Inflammatory macrophage (primary cell): ENCODE measurements around the gene HIRIP3.
A peak's percentile ranks its signal among the peaks of the same experiment; 100 is the strongest.
"Not testable (repeated sequence)": the region's sequence is repeated elsewhere in the genome, so short reads cannot be mapped to it uniquely, and the experiment has no call there.

Experiments
- DNase-seq, 2 donors: peaks; one replicate each; pipeline ENCODE4 v3.0.0-alpha.2; 2020 to 2022

HIRIP3 gene

DNA sequence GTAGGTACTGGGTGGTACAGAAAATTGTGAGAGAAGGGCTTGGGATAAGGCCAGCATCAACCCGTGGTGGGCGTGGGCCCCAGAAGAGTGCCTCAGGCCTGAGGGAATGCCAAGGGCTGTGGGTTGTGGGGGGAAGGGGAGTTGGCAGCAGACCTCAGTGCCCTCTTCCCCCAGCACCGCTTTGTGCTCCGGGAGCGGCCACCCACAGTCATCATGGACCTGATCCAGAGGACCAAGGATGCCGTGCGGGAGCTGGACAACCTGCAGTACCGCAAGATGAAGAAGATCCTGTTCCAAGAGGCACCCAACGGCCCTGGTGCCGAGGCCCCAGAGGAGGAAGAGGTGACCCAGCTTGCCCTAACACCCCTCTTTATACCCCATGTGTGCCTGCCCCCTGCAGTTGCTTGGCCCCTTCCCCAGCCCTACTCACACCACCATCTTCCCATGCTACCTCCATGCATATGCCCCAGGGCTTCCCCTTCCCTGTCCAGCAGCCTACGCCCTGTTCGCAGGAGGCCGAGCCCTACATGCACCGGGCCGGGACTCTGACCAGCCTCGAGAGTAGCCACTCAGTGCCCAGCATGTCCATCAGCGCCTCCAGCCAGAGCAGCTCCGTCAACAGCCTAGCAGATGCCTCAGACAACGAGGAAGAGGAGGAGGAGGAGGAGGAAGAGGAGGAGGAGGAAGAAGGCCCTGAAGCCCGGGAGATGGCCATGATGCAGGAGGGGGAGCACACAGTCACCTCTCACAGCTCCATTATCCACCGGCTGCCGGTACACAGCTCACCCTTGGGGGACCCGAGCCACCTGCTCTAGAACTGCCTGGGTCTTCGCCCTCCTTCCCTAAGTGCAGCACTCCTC is 12.6 kb downstream of the HIRIP3 start:
- DNase-seq = no peak

DNA sequence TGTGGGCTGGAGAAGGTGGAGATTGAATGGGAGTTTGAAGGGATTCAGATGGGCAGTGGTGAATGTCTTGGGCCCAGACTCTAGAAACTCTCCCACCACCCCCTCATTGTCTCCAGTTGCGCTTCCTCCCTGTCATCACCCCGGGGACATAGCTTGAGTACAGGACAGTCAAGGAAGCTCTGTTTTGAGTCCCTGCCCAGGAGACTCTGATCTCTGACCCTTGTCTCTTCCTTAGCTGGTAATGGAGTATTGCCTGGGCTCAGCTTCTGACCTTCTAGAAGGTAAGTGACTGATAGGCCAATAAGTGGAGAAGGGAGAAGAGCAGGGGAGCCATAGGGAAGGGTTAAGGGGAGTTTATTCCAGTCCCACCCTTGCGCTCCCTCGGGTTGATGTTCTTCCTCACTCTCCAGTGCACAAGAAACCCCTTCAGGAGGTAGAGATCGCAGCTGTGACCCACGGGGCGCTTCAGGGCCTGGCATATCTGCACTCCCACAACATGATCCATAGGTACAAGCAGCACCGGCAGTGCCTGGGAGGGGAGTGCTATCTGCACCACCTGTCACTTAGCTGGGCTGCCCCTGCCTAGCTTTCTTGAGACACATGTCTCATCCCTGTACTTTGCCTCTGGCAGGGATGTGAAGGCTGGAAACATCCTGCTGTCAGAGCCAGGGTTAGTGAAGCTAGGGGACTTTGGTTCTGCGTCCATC is 16.7 kb downstream of the HIRIP3 start:
- no peak for DNase-seq

DNA sequence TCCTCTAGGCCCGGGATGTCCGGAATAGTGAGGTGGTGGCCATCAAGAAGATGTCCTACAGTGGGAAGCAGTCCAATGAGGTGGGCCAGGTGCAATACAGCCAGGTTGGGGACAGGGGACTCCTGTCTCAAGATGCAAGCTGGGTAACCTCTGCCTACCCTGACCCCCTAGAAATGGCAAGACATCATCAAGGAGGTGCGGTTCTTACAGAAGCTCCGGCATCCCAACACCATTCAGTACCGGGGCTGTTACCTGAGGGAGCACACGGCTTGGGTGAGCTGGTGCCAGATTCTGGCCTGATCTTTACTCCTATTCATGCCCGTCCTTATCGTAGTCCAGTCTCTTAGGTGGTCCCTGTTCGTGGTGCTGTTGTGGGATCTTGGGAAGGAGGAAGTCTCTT is 17.3 kb downstream of the HIRIP3 start:
- DNase-seq = no peak

DNA sequence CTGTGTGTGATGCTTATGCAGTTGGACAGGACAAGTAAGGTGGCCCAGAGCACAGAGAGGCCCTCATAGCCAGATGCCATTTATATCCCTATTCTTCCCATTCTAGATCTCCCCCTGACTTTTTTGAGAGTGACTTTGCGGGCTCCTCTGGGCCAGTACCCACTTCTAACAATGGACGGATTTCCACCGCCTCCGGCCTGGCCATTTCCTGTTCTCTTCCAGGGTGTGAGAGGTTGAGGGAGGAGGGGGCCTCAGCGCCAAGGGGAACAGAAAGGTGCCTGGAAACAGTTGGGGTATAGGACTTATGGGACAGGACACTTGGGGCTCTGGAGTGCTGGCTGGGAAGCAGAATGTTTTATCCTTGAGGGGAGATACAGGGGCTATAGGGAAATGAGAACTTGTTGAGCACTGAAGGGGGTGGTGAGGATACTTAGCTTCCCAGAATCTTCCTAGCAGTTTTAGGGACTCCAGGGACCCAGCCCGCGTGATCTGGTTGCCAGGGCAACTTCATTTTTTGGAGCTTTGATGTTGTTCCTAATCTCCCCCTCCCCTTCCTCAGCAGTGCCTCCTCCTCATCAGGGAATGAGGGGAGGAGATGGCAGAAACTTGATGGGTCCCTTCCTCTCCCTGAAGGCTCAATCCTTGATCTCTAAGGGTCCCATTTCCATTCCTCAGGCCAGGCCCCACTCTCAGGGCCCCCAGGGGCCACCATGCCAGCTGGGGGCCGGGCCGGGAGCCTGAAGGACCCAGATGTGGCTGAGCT is 18.2 kb downstream of the HIRIP3 start:
- DNase-seq = no peak

DNA sequence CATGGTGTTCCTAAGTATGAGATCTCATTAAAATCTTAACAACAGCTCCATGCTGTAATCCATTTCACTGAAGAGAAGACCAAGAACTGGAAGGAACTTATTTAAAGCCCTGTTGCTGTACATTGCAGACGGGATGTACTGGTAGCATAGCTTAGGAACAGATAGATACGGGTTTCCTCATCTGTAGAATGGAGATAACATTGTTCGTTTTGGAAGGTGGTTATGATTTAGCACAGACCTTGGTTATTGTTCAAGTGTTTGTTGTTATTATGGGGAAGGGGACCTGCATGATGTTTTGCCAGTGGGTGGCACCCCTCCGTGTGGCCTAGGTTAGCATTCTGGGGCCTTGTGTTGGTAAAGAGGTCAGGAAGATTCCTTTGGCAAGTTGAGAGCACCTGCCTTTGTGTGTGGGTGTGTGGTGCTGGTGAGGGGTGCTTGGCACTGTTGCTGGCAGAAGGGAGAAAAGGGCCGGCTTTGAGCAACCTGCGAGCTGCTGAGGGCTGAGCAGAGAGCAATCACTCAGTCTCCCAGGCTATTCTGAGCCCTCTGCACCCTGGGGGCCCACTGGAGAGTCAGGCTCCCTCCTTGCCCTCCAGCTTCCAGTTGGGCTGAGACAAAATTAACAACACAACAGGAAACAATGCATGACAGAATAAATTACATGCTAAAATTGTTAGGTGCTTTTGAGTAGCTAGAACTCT is 19.5 kb downstream of the HIRIP3 start:
- no peak for DNase-seq

DNA sequence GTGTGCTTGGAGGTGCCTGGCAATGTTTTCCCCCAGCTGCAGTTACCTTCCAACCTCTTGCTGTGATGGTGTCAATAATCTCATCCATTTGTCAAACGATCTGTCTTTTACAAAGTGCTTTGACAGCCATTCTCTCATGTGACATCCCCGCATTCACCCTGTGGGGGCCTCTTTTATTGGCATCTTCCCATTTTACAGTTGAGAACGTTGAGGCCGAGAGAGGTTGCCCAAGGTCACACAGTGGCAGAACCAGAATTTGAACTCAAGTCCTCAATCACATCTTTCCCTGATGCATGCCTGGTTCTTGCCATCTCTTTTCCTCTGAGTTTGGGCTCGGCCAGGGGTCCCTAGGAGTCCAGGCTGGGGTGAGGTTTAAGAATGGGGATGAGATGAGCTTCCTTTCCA is 20.3 kb downstream of the HIRIP3 start:
- DNase-seq = no peak

DNA sequence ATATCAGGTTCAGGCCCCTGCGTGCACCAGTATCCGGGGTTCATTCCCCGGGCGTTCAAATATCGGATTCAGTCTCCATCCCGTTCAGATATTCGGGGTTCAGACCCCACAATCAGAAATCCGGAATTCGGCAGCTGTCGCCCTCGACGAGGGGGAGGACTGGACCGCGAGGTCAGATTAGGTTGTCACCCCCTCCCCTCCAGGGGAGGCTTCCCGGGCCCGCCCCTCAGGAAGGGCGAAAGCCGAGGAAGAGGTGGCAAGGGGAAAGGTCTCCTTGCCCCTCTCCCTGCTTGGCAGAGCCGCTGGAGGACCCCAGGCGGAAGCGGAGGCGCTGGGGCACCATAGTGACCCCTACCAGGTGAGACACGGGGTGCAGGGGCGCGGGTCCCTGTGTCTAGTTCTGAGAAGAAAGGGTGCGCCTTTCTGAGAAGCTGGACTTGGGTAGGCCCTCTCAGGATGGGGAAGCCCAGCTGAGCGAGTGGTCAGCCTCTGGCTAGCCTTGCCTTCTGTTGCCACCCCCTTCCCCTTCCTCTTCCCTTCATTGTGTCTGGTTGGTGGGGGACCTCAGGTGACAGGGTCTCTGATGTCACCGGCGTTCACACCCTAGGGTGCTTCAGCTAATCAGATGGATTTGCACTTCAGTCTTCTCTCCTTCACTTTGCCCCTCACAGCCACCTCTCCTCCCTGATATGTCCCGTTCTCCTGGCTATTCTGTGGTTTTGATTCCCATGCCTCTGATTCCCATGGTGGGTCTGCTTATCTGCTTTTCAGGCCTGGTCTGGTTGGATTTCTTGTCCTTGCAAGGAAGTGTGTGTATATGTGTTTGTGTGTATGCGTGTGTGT is 20.9 kb downstream of the HIRIP3 start:
- peak; percentile 67 to 75 for DNase-seq

DNA sequence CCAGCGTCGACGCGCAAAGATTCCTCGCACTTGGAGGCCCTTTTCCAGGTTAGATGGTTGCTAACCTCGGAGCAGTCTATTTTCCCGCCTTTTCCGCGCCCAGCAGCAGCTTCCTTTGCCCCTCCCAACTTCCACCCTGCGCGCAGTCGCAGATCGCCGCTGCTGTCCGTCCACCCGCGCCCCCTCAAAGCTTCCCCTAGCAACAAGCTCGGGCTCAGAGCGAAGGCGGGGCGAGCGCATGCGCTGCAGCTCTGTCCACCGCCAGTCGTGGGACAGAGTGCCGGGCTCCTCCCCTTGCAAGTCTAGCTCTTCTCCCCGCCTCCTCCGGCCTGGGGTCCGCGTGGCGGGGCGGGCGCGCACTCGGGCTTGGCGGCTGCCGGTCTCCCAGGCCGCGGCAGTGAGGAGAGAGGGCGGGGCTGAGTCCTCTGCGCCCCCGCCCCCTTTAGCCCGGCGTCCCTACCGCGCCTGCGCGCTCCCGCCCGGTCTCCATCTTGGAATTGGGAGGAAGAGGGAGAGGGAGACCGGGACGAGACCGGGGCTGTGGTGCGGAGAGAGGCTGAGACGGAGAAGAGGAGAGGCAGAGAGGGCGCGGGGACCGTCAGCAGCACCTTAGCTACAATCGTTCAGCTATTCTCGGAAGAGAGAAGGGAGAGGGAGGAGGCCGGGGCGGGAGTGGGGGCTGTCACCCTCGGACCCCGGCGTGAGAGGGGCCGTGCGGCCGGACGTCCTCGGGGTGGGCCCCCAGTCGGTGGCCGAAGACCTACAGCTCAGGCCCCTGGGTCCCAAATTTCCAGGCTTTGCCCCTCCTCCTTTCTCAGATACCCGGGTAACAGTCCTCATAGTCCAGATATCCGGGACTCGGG is 21.8 kb downstream of the HIRIP3 start, which contains the start of gene TAOK2:
TSS of gene TAOK2 (plus strand) at position 485 of the 863 bp plus-strand sequence. CDS start 3,905 bp downstream, outside the sequence.
- DNase-seq = peak; percentile 99

DNA sequence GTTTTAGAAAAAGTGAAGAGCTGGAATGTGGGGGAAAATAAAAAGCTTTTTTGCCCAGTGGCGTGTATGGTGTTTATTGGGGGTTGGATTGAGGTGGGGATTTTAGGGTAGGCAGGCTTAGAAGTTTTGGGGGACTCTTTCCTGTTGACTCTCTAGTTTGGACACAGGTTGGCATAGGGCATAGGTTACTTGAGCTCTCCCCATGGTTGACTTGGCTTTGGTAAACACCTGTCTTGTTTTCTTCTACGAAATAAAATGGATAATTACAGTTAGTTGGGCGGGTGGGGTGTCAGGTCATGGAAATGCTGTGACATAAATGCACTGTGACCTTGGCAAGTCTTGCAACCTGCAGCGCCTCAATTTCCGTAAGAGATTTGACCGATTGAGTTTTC is 22.4 kb downstream of the HIRIP3 start:
- no peak for DNase-seq

DNA sequence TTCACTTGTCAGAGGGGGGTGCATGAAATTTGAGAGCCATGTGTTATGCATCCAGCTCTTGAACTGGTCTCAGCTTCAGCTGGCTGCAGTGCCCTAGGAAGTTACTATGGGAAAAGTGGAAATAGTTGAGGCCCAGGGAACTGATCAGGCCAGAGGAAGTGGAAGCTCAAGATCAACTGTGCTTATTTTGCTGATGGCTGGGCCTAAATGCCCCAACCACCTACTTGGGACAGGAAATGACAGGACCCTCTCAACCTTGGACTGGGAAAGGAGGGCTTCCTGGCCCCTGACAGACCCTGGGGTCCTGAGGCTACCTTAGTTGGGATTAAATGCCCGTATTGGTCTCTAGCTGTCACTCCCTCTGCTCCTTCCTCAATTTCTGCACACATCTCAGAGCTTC is 22.9 kb downstream of the HIRIP3 start:
- no peak for DNase-seq

DNA sequence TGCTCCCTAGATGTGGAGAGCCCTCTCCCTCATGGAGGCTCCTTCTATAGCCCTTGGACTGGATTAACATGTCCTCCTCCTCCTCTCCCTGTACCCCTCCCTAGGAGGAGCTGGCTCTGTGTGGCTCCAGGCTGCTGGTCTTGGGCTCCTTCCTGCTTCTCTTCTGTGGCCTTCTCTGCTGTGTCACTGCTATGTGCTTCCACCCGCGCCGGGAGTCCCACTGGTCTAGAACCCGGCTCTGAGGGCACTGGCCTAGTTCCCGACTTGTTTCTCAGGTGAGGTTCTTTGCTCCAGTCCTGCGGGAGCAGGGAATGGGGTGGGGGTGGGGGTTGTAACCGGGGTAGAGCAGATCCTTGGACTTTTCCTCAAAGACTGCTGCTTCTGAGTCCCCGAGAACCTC is 24.1 kb downstream of the HIRIP3 start:
- DNase-seq = no peak

DNA sequence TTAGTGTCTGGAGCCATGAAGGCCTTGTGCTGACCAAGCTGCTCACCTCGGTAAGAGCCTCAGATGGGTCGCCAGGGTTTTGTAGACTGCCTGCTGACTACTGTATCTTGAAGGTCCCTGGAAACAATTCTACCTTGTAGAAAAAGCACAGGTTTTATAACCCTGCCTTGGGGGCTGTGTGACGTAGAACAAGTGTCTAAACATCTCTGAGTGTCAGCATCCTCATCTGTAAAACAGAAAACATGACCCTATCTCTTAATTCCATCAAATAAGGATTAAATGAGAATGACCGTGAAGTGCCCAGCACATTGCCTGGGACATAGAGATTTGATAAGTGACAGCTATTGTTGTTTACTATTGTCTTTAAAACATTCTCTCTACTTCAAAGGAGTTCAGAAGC is 27.2 kb downstream of the HIRIP3 start:
- no peak for DNase-seq

DNA sequence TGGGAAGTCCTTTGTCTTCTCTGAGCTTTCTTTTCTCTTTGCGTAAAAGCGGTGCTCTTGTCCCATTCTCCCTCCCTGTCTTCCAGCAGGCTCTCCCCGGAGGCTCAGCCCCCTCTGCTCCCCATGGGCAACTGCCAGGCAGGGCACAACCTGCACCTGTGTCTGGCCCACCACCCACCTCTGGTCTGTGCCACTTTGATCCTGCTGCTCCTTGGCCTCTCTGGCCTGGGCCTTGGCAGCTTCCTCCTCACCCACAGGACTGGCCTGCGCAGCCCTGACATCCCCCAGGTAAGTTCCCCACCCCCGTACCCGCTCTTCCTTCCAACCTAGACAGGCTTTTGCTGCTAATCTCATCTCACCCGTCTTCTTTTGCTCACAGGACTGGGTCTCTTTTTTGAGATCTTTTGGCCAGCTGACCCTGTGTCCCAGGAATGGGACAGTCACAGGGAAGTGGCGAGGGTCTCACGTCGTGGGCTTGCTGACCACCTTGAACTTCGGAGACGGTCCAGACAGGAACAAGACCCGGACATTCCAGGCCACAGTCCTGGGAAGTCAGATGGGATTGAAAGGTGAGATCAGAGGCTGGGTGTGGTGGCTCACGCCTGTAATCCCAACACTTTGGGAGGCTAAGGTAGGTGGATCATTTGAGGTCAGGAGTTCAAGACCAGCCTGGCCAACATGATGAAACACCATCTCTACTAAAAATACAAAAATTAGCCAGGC is 32.2 kb downstream of the HIRIP3 start:
- no peak for DNase-seq

DNA sequence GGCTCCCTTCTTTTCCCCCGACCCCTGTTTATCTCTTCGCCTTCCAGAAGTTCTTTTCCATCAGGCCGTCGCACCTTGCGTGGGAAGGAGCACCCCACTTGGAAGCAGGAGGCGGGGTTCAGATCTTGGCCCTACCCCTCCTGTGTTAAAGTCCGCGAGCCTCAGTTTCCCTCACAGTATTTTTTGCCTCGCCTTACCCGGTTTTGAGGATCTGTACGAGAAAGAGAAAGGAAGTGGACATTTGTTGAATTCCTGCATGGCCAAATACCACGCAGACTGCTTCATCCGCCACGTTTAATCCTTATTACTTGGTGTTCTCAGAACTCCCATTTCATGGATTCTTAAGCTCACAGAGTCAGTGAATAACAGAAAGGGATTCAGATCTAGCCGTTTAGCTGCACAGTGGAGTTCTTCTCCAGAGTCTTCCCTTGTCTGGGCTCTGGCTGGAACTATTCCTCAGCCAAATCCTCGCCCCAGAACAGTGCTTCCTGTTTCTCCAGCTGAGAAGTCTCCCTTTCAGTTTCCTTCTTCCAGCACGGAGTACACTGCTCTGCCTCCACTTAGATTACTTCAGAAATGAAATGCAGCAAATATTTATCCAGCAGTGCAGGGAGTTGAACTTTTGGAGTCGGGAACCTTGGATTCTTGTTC is 32.9 kb downstream of the HIRIP3 start:
- DNase-seq = peak; percentile 61 to 71

DNA sequence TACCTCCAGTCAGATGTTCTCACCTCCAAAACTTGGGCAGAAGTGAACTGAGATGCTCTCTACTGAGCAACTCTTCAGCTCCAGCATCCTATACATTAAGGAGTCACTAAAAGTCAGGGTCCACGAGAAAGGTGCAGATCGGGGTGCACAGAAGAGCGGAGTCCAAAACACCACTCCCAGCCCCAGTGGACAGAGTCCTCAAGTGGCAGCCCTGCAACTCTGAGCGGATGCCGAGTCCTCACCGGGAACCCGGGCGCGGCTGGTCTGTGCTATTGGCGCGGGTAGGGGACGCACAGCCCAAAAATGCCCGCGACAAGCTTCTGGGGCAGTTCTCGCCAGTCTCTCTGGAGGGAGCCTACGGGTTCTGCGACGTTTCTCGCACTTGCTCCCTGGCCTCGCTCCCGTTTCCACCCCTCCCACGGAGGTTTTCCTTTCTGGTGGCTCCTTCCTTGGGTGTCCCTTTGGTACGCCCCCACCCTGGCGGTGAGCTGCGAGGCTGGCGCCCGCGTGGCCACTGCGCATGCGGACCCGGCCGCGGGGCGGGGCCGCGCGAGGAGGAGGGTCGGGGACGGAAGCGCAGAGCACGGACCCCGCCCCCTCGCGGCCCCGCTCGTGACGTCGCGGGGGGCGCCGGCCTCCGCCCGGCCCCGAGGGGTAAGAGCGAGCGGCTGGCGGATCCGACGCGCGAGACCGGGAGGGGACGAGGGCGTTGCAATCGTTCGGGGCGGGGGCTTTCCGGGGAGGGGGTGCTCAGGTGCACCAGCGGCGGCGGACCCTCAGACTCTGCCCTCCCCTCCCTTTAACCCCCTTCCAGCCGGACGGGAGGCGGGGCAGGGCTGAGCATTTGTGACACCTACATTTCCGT is 33.7 kb downstream of the HIRIP3 start, which contains the start of gene TMEM219:
TSS of gene TMEM219 (plus strand) at position 601 of the 865 bp plus-strand sequence. CDS start 1,065 bp downstream, outside the sequence.
- DNase-seq = peak; percentile 95 to 96

DNA sequence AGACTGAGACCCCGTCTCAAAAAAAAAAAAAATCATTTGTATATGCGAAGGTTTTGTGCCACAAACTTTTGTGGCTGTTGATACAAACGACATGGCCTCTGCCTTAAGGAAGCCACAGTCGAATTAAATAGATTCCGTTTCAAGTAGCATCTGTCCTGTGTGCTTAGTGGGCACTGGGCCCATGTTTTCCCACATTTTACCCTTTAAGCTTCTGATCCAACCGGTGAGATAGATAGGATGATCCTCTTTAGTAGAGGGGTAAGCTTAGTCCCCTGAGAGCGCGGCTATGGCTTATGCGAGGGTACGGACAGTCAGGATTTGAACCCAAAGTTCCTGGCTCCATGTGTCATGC is 34.3 kb downstream of the HIRIP3 start:
- no peak for DNase-seq

DNA sequence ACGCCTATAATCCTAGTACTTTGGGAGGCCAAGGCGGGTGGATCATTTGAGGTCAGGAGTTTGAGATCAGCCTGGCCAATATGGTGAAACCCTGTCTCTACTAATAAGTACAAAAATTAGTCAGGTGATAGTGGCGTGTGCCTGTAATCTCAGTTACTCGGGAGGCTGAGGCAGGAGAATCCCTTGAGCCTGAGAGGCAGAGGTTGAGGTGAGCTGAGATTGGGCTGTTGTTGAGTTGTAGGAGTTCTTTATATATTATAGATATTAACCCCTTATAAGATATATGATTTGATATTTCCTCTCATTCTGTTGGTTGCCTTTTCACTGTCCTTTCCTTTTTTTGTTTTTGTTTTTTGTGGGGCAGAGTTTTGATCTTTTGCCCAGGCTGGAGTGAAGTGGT is 35.6 kb downstream of the HIRIP3 start:
- DNase-seq = not testable (repeated sequence)

DNA sequence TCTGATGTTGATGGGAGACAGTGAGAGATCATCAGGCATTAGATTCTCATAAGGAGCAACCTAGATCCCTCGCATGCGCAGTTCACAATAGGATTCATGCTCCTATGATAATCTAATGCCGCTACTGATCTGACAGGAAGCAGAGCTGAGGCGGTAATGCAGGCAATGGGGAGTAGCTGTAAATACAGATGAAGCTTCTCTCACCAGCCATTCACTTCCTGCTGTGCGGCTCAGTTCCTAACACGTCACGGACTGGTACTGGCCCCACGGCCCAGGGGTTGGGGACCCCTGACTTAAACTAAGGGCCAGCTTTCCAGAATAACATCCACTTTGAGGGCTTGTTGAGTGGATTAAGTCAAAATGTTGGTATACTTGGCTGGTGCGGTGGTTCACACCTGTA is 36.1 kb downstream of the HIRIP3 start:
- DNase-seq = no peak
